Hindlimb muscle (tissue), 1 donor: ENCODE measurements around the gene ZDHHC23. TPM values are rescaled to one million over a fixed set of nuclear protein-coding genes. Genes with fewer than 3 reads are reported as not detected.

Experiments
- DNase-seq: peaks from one replicate; pipeline ENCODE4 v3.0.0-alpha.2; 2013
- polyA plus RNA-seq: library from polyadenylated mRNA; unstranded; fragments of 120-200 nt; gene quantifications from one replicate; pipeline ENCODE4 v1.2.1, GENCODE V29; 2013; ENCODE audit not compliant: insufficient read length

ZDHHC23 gene
- 0.94 TPM for polyA plus RNA-seq

GRCh38 chr3:113947372-113948014 lies at the start of gene ZDHHC23:
TSS of gene ZDHHC23 (plus strand) at chr3:113948013. CDS start at chr3:113948803, 790 bp downstream.
- DNase-seq = peak; percentile 54

- DNase-seq = no peak
Measured at GRCh38 chr3:113898892-113899291, 48.9 kb upstream of the ZDHHC23 start.

GRCh38 chr3:113906568-113907140 lies 41.2 kb upstream of the ZDHHC23 start:
- no peak for DNase-seq

- DNase-seq = no peak
Measured at GRCh38 chr3:113908133-113908532, 39.7 kb upstream of the ZDHHC23 start.

GRCh38 chr3:113910966-113911365 lies 36.8 kb upstream of the ZDHHC23 start:
- no peak for DNase-seq

GRCh38 chr3:113912552-113913236 lies 35.1 kb upstream of the ZDHHC23 start:
- peak; percentile 1 for DNase-seq

- no peak for DNase-seq
Measured at GRCh38 chr3:113914646-113915045, 33.2 kb upstream of the ZDHHC23 start.

- DNase-seq = no peak
Measured at GRCh38 chr3:113927556-113927955, 20.3 kb upstream of the ZDHHC23 start.

- DNase-seq = no peak
Measured at GRCh38 chr3:113946831-113947230, 982 bp upstream of the ZDHHC23 start.

- DNase-seq = no peak
Measured at GRCh38 chr3:113948015-113948917, 453 bp downstream of the ZDHHC23 start.

GRCh38 chr3:113952921-113953320 lies 5.1 kb downstream of the ZDHHC23 start:
- no peak for DNase-seq

- DNase-seq = no peak
Measured at GRCh38 chr3:113953677-113954076, 5.9 kb downstream of the ZDHHC23 start.

- no peak for DNase-seq
Measured at GRCh38 chr3:113954091-113954685, 6.4 kb downstream of the ZDHHC23 start.

GRCh38 chr3:113963879-113964278 lies 16.1 kb downstream of the ZDHHC23 start:
- DNase-seq = no peak

GRCh38 chr3:113966172-113966571 lies 18.4 kb downstream of the ZDHHC23 start:
- no peak for DNase-seq

GRCh38 chr3:113968986-113969385 lies 21.2 kb downstream of the ZDHHC23 start:
- DNase-seq = no peak

GRCh38 chr3:113977822-113978221 lies 30.0 kb downstream of the ZDHHC23 start:
- no peak for DNase-seq

GRCh38 chr3:113979916-113980315 lies 32.1 kb downstream of the ZDHHC23 start:
- DNase-seq = no peak

GRCh38 chr3:113981803-113982202 lies 34.0 kb downstream of the ZDHHC23 start:
- no peak for DNase-seq

- DNase-seq = no peak
Measured at GRCh38 chr3:113983544-113983943, 35.7 kb downstream of the ZDHHC23 start.

- no peak for DNase-seq
Measured at GRCh38 chr3:113985541-113985940, 37.7 kb downstream of the ZDHHC23 start.

- DNase-seq = no peak
Measured at GRCh38 chr3:114005481-114005880, 57.7 kb downstream of the ZDHHC23 start.
